Measurements from ENCODE around the gene HLCS. TPM values are rescaled to one million over a fixed set of nuclear protein-coding genes. Genes with fewer than 3 reads are reported as not detected.
A peak's percentile ranks its signal among the peaks of the same experiment; 100 is the strongest.

HLCS gene
- total RNA-seq, 1 donor from 2014 or later, result 21.9 TPM

GRCh38 chr21:36776981-36777617 is 189.4 kb downstream of the HLCS start:
- Mint-ChIP-seq H3K4me3 (no peak overlapping the region), H3K27ac (ENCODE audit: unreplicated experiment) (no peak overlapping the region), H3K4me1 (peaks cover 12% of the 10 kb centered on the region), H3K27me3 (ENCODE audit: low read depth) (no peaks in the 10 kb centered on the region), H3K9me3 (peaks cover 4% of the 10 kb centered on the region), H3K36me3 (ENCODE audit: low read depth) (peaks cover 6% of the 10 kb centered on the region)
- no peak for TF ChIP-seq CTCF (conservative IDR thresholded peaks at IDR 0.05)
- DNase-seq (ENCODE audit: low read depth, low spot score), result no peak

- DNase-seq (ENCODE audit: low read depth, low spot score), result no peak
- Mint-ChIP-seq H3K9me3 (no peaks in the 10 kb centered on the region), H3K27ac (ENCODE audit: unreplicated experiment) (no peak overlapping the region), H3K4me1 (peaks cover 16% of the 10 kb centered on the region), H3K4me3 (no peak overlapping the region), H3K27me3 (ENCODE audit: low read depth) (no peaks in the 10 kb centered on the region), H3K36me3 (ENCODE audit: low read depth) (no peaks in the 10 kb centered on the region)
- no peak for TF ChIP-seq CTCF (conservative IDR thresholded peaks at IDR 0.05)
Observed at GRCh38 chr21:36773995-36774394, 192.5 kb downstream of the HLCS start.

GRCh38 chr21:36773117-36773516 is 193.4 kb downstream of the HLCS start:
- no peak for TF ChIP-seq CTCF (conservative IDR thresholded peaks at IDR 0.05)
- Mint-ChIP-seq H3K36me3 (ENCODE audit: low read depth) (no peaks in the 10 kb centered on the region), H3K27ac (ENCODE audit: unreplicated experiment) (no peak overlapping the region), H3K27me3 (ENCODE audit: low read depth) (no peaks in the 10 kb centered on the region), H3K4me3 (no peak overlapping the region), H3K9me3 (no peaks in the 10 kb centered on the region), H3K4me1 (peaks cover 25% of the 10 kb centered on the region)
- no peak for DNase-seq (ENCODE audit: low read depth, low spot score)

GRCh38 chr21:36769051-36769839 is 197.2 kb downstream of the HLCS start:
- DNase-seq (ENCODE audit: low read depth, low spot score), result no peak
- no peaks in the 10 kb centered on the region for H3K9me3 Mint-ChIP-seq

GRCh38 chr21:36768496-36768895 is 198.0 kb downstream of the HLCS start:
- Mint-ChIP-seq H3K27ac (ENCODE audit: unreplicated experiment) (no peak overlapping the region), H3K36me3 (ENCODE audit: low read depth) (no peaks in the 10 kb centered on the region), H3K27me3 (ENCODE audit: low read depth) (no peaks in the 10 kb centered on the region), H3K4me3 (no peak overlapping the region), H3K9me3 (no peaks in the 10 kb centered on the region), H3K4me1 (peaks cover 23% of the 10 kb centered on the region)
- no peak for DNase-seq (ENCODE audit: low read depth, low spot score)
- TF ChIP-seq CTCF (conservative IDR thresholded peaks at IDR 0.05), result no peak

More at GRCh38 chr21:36769051-36769839, 197.2 kb downstream of the HLCS start:
- Mint-ChIP-seq H3K36me3 (ENCODE audit: low read depth) (no peaks in the 10 kb centered on the region), H3K27ac (ENCODE audit: unreplicated experiment) (peak overlapping the region; percentile 80), H3K4me1 (peaks cover 23% of the 10 kb centered on the region), H3K4me3 (no peak overlapping the region), H3K27me3 (ENCODE audit: low read depth) (no peaks in the 10 kb centered on the region)
- TF ChIP-seq CTCF (conservative IDR thresholded peaks at IDR 0.05), result no peak
